ENCODE results near the gene CDKAL1. TPM values are rescaled to one million over a fixed set of nuclear protein-coding genes. Genes with fewer than 3 reads are reported as not detected.

Gene CDKAL1
- total RNA-seq, 1 donor from 2014 or later, result 39.6 TPM

GRCh38 chr6:20976391-20976918, 442.2 kb downstream of the CDKAL1 start:
- no peak for DNase-seq (ENCODE audit: low spot score)
- Histone ChIP-seq H3F3A (ENCODE audit: low read depth) (no peaks in the 10 kb centered on the region), H3K27me3 (no peaks in the 10 kb centered on the region), H3K9ac (no peak overlapping the region), H3K79me2 (ENCODE audit: low read depth) (no peaks in the 10 kb centered on the region), H3K9me3 (ENCODE audit: low read depth) (no peaks in the 10 kb centered on the region), H3K4me2 (no peak overlapping the region), H3K4me3 (no peak overlapping the region), H2AFZ (replicated peaks) (no peak overlapping the region), H3K4me1 (no peaks in the 10 kb centered on the region), H3K36me3 (no peaks in the 10 kb centered on the region), H3K27ac (no peak overlapping the region), H4K20me1 (ENCODE audit: low read depth) (no peaks in the 10 kb centered on the region)
- H3K36me3 Mint-ChIP-seq, result peaks cover 4% of the 10 kb centered on the region
- H3K27ac Mint-ChIP-seq, result no peak overlapping the region
- no peaks in the 10 kb centered on the region for H3K4me1 Mint-ChIP-seq
- H3K27me3 Mint-ChIP-seq (ENCODE audit: insufficient read depth, low read depth), result no peaks in the 10 kb centered on the region
- TF ChIP-seq EZH2phosphoT487 (IDR thresholded peaks at IDR 0.05) (no peak), EZH2 (IDR thresholded peaks at IDR 0.05) (no peak), CTCF (IDR thresholded peaks at IDR 0.05) (no peak)
- H3K9me3 Mint-ChIP-seq, result peaks cover 2% of the 10 kb centered on the region
- no peak overlapping the region for H3K4me3 Mint-ChIP-seq

GRCh38 chr6:20978151-20978614, 443.9 kb downstream of the CDKAL1 start:
- no peaks in the 10 kb centered on the region for H3F3A ChIP-seq (ENCODE audit: low read depth)
- H4K20me1 ChIP-seq (ENCODE audit: low read depth), result no peaks in the 10 kb centered on the region
- Mint-ChIP-seq H3K27me3 (ENCODE audit: insufficient read depth, low read depth) (no peaks in the 10 kb centered on the region), H3K9me3 (peaks cover 2% of the 10 kb centered on the region), H3K36me3 (no peaks in the 10 kb centered on the region), H3K4me1 (no peaks in the 10 kb centered on the region), H3K27ac (no peak overlapping the region), H3K4me3 (no peak overlapping the region)
- no peaks in the 10 kb centered on the region for H3K79me2 ChIP-seq (ENCODE audit: low read depth)
- no peak overlapping the region for H3K9ac ChIP-seq
- no peak for TF ChIP-seq EZH2phosphoT487 (IDR thresholded peaks at IDR 0.05)
- TF ChIP-seq CTCF (IDR thresholded peaks at IDR 0.05), result no peak
- TF ChIP-seq EZH2 (IDR thresholded peaks at IDR 0.05), result no peak
- no peaks in the 10 kb centered on the region for H3K36me3 ChIP-seq
- H3K4me3 ChIP-seq, result no peak overlapping the region
- H3K27ac ChIP-seq, result no peak overlapping the region
- no peaks in the 10 kb centered on the region for H3K4me1 ChIP-seq
- H3K27me3 ChIP-seq, result no peaks in the 10 kb centered on the region
- H3K4me2 ChIP-seq, result no peak overlapping the region
- no peak overlapping the region for H2AFZ ChIP-seq (replicated peaks)
- DNase-seq (ENCODE audit: low spot score), result no peak
- no peaks in the 10 kb centered on the region for H3K9me3 ChIP-seq (ENCODE audit: low read depth)

- Mint-ChIP-seq H3K27me3 (ENCODE audit: insufficient read depth, low read depth) (no peaks in the 10 kb centered on the region), H3K36me3 (no peaks in the 10 kb centered on the region), H3K9me3 (peaks cover 6% of the 10 kb centered on the region), H3K27ac (no peak overlapping the region), H3K4me3 (no peak overlapping the region), H3K4me1 (no peaks in the 10 kb centered on the region)
- no peak for DNase-seq (ENCODE audit: low spot score)
- no peak overlapping the region for H3K27ac ChIP-seq
- no peaks in the 10 kb centered on the region for H3F3A ChIP-seq (ENCODE audit: low read depth)
- H3K36me3 ChIP-seq, result no peaks in the 10 kb centered on the region
- H3K4me3 ChIP-seq, result no peak overlapping the region
- H3K4me2 ChIP-seq, result no peak overlapping the region
- no peaks in the 10 kb centered on the region for H3K27me3 ChIP-seq
- H4K20me1 ChIP-seq (ENCODE audit: low read depth), result no peaks in the 10 kb centered on the region
- H3K79me2 ChIP-seq (ENCODE audit: low read depth), result no peaks in the 10 kb centered on the region
- H3K9me3 ChIP-seq (ENCODE audit: low read depth), result no peaks in the 10 kb centered on the region
- no peaks in the 10 kb centered on the region for H3K4me1 ChIP-seq
- TF ChIP-seq EZH2 (IDR thresholded peaks at IDR 0.05) (no peak), EZH2phosphoT487 (IDR thresholded peaks at IDR 0.05) (no peak), CTCF (IDR thresholded peaks at IDR 0.05) (no peak)
- H3K9ac ChIP-seq, result no peak overlapping the region
- H2AFZ ChIP-seq (replicated peaks), result no peak overlapping the region
Measured at GRCh38 chr6:20979076-20979475, 444.8 kb downstream of the CDKAL1 start.

All from neural progenitor cell (in vitro differentiated cells).